ENCODE data around the gene SMIM45.

Gene SMIM45

GRCh38 chr22:41935509-41935908, 16.4 kb upstream of the SMIM45 start:
- TF ChIP-seq, protein P1, sequence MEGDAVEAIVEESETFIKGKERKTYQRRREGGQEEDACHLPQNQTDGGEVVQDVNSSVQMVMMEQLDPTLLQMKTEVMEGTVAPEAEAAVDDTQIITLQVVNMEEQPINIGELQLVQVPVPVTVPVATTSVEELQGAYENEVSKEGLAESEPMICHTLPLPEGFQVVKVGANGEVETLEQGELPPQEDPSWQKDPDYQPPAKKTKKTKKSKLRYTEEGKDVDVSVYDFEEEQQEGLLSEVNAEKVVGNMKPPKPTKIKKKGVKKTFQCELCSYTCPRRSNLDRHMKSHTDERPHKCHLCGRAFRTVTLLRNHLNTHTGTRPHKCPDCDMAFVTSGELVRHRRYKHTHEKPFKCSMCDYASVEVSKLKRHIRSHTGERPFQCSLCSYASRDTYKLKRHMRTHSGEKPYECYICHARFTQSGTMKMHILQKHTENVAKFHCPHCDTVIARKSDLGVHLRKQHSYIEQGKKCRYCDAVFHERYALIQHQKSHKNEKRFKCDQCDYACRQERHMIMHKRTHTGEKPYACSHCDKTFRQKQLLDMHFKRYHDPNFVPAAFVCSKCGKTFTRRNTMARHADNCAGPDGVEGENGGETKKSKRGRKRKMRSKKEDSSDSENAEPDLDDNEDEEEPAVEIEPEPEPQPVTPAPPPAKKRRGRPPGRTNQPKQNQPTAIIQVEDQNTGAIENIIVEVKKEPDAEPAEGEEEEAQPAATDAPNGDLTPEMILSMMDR (IDR thresholded peaks at IDR 0.05; ENCODE audit: low read depth, low read length) = no peak
- no peaks in the 10 kb centered on the region for H3K27me3 ChIP-seq (ENCODE audit: insufficient read depth, low read depth, severe bottlenecking)
- no peak for DNase-seq
- H3K36me3 ChIP-seq = peaks cover 60% of the 10 kb centered on the region
- no peak overlapping the region; the same call in 1 of the 2 replicates for H3K27ac ChIP-seq
- no peak overlapping the region for H3K4me3 ChIP-seq (ENCODE audit: low read depth, low read length)
- no peaks in the 10 kb centered on the region for H3K9me3 ChIP-seq (ENCODE audit: severe bottlenecking)

DNA sequence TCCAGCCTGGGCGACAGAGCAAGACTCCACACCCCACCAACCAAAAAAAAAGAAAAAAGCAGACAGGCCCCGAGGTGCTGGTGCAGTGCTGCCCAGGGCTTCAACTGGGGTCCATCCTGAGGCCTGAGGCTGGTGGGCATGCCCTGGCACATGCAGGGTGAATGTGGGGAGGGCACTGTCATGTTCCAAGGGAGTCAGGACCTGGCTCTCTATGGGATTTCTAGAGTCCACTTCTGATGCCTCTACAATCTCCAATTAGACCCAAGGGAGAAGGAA, 15.1 kb upstream of the SMIM45 start:
- DNase-seq = no peak
- Histone ChIP-seq H3K36me3 (peaks cover 73% of the 10 kb centered on the region), H3K27me3 (ENCODE audit: insufficient read depth, low read depth, severe bottlenecking) (no peaks in the 10 kb centered on the region), H3K27ac (no peak overlapping the region), H3K4me3 (ENCODE audit: low read depth, low read length) (no peak overlapping the region), H3K9me3 (ENCODE audit: severe bottlenecking) (no peaks in the 10 kb centered on the region)
- TF ChIP-seq, protein P1 (IDR thresholded peaks at IDR 0.05; ENCODE audit: low read depth, low read length) = no peak

DNA sequence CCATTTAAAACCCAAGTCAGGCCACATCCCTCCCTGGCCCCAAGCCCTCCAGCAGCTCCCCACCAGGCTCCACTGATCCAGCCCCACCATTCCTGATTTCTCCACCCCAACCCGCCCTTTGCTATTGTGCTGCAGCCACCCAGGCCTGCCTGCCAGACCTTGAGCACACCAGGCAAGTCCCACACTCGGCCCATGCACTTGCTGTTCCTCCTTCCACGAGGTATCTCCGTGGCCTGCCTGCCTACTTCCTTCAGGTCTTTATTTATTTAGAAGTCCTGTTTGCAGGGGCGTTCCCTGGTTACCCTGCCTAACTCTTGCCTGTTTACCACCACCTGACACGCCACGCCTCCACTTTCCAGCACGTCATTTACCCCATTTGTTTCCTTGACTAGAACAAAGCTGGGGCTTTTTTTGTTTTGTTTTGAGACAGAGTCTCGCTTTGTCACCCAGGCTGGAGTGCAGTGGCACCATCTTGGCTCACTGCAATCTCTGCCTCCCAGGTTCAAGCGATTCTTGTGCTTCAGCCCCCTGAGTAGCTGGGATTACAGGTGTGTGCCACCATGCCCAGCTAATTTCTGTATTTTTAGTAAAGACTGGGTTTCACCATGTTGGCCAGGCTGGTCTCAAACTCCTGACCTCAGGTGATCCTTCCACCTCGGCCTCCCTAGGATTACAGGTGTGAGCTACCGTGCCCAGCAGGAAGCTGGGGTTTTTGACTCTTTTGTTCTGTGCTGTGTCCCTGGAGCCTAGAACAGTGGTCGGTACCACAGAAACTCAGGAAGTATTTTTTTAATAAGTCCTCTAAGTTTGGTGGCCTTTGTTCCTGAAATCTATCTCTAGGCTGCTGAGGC, 11.7 kb upstream of the SMIM45 start:
- Histone ChIP-seq H3K36me3 (peaks cover 89% of the 10 kb centered on the region), H3K27ac (no peak overlapping the region), H3K27me3 (ENCODE audit: insufficient read depth, low read depth, severe bottlenecking) (no peaks in the 10 kb centered on the region), H3K4me3 (ENCODE audit: low read depth, low read length) (no peak overlapping the region), H3K9me3 (ENCODE audit: severe bottlenecking) (no peaks in the 10 kb centered on the region)
- no peak for DNase-seq
- TF ChIP-seq, protein P1 (IDR thresholded peaks at IDR 0.05; ENCODE audit: low read depth, low read length) = no peak

- no peaks in the 10 kb centered on the region for H3K9me3 ChIP-seq (ENCODE audit: severe bottlenecking)
- no peak overlapping the region for H3K4me3 ChIP-seq (ENCODE audit: low read depth, low read length)
- no peaks in the 10 kb centered on the region for H3K27me3 ChIP-seq (ENCODE audit: insufficient read depth, low read depth, severe bottlenecking)
- TF ChIP-seq, protein P1 (IDR thresholded peaks at IDR 0.05; ENCODE audit: low read depth, low read length) = peak; percentile 92
- H3K36me3 ChIP-seq = peaks cover 92% of the 10 kb centered on the region
- DNase-seq = peak; percentile 84
- 0 out of 2 replicates have a peak overlapping the region, but pooled peaks have one; percentile 12 for H3K27ac ChIP-seq
Observed at GRCh38 chr22:41940832-41941765, 10.9 kb upstream of the SMIM45 start.

DNA sequence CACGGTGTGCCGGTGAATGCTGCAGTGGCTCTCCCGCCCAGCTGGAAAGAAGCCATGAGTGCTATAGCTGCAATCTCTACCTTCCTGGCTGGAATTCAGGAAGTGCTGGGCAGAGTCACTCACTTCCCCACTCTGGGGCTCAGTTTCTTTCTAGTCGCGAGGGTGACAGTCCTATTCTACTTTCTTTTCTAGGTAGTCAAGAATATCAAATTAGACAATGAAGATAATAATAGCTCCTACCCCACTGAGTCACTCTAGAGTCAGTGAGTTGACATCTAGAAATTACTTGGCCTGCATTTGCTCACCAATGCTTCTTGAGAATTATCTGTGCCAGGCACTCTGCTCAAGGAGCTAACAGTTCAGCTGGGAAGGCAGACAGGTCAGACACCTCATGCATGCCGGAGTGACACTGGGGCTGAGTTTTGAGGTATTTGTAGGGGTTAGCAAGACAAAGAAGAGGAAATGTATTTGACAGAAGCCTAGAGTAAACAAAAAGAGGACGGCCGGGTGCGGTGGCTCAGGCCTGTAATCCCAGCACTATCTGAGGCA, 8.2 kb upstream of the SMIM45 start:
- DNase-seq = no peak
- Histone ChIP-seq H3K9me3 (ENCODE audit: severe bottlenecking) (no peaks in the 10 kb centered on the region), H3K27me3 (ENCODE audit: insufficient read depth, low read depth, severe bottlenecking) (no peaks in the 10 kb centered on the region), H3K4me3 (ENCODE audit: low read depth, low read length) (no peak overlapping the region), H3K36me3 (peaks cover 73% of the 10 kb centered on the region), H3K27ac (no peak overlapping the region)
- TF ChIP-seq, protein P1 (IDR thresholded peaks at IDR 0.05; ENCODE audit: low read depth, low read length) = no peak
